ENCODE results near the gene GOLGA6L4. TPM values are rescaled to one million over a fixed set of nuclear protein-coding genes. Genes with fewer than 3 reads are reported as not detected.

Gene GOLGA6L4
- 0.85 and 1.1 TPM in 2 replicates for total RNA-seq

GRCh38 chr15:84235573-84235972 lies at the start of gene GOLGA6L4:
Gene GOLGA6L4 (plus strand): TSS chr15:84235773. CDS start chr15:84235835, 62 bp downstream.

Data from smooth muscle cell of the pulmonary artery (primary cell).